HG03432 (cell line): Measurements from ENCODE around the gene TMEM120B.

ENCODE experiments used
- ATAC-seq: cut with Tn5 transposase; IDR thresholded peaks from one replicate; pipeline ENCODE4 v1.9.1; 2021; ENCODE audit warnings: mild to moderate bottlenecking, moderate library complexity; ENCODE audit not compliant: unreplicated experiment

Gene TMEM120B

DNA sequence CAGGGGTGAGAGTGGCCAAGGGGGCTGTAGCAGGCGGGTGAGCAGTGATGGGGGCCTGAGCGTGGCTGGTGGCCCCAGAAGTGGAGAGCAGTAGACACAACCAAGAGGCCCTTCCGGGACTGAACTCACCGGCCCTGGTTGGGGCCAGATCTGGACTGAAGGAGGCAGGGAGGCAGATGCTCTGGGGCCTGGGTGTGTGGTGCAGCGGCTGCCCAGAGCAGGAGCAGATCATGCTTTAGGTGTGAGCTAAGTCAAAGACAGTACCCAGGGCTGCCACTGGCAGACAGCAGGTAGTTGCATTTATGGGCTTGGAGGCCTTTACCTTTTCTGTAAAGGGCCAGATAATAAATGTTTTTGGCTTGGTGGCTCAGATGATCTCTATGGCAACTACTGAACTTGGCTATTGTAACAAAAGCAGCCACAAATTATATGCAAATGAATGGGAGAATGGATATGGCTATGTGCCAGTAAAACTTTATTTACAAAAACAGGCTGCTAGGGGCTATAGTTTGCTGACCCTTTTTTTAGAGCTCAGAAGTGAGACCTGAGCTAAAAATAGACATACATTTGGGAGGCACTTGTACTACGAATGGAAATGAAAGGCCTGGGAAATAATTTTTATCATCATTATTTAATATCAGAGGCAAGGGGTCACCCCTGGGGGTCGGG, 116.8 kb downstream of the TMEM120B start:
- no peak for ATAC-seq

DNA sequence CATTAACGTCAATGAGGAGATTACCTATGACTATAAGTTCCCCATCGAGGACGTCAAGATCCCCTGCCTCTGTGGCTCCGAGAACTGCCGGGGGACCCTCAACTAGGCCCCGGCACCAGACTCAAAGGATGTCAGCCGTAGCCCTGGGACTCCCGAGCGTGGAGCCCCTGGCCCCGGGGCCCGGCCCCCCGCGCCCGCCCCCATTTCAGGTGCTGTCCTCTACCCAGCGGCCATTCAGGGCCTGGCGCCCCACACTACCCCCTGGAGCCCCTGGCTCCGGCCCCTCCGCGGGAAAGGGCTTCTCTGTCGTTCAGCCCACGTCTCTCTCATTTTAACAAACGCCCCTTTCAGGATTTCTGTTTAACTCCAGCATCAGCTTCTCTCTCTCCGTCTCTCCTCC, 117.6 kb downstream of the TMEM120B start:
- ATAC-seq = no peak

DNA sequence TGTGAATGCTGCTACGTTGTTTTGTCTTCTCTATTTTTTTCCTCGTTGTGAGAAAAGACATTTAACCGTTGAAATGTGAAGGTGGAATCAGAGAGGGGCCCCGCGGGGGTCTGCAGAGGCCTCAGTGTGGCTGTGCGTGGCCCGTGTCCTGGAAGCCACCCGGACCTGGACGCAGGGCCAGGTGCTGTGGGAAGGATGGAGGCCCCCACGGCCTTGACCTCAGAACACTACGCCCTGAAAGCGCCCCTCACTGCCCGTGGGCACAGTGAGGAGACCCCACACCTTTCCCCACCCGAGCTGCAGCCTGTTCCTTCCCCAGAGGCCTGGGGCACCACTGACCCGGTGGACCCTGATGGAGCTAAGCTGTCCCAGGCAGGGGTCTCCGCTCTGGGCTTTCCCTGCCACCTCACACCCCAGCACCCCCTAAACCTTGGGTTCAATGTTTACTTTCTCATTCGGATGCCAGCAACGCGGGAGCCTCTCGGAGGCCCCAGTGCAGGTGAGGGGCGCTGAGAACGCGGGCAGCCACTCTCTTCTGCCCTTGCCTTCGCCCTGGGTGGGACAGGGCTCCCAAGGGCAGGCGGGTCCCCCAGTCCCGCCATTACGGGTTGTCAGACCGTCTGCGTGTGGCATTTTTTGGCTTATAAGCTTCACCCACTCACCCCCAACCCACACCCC, 118.2 kb downstream of the TMEM120B start:
- no peak for ATAC-seq
